ENCODE results near the gene MYO10.

The MYO10 gene

DNA sequence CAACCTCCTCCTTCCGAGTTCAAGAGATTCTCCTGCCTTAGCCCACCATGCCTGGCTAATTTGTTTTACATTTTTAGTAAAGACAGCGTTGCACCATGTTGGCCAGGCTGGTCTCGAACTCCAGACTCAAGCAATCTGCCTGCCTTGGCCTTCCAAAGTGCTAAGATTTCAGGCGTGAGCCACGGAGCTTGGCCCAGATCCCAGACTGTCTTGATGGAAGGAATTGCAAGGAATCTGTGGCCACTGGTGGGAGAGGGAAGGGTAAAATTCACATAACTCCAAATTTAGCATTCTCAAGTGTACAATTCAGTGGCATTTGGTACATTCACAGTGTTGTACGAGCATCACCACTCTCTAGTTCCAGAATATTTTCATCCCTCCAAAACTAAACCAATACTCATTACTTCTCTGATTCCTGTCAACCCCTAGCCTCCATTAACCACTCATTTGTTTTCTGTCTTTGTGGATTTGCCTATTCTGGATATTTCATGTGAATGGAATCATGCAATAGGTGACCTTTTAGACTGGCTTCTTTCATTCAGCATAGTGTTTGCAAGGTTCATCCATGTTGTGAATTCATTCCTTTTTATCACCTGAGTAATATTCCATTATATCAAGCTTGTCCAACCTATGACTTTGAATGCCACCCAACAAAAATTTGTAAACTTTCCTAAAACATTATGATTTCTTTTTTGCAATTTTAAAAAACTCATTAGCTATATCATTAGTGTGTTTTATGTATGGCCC lies 8.9 kb upstream of the MYO10 start:
- no peak for ATAC-seq
- no peak for TF ChIP-seq PPARA (CRISPR knock-in tag; IDR thresholded peaks at IDR 0.05; ENCODE audit: borderline replicate concordance)
- TF ChIP-seq SNAI2 (CRISPR knock-in tag; IDR thresholded peaks at IDR 0.05), result no peak
- TF ChIP-seq ZNF70 (CRISPR knock-in tag; IDR thresholded peaks at IDR 0.05), result no peak
- no peak for TF ChIP-seq TSHZ2 (CRISPR knock-in tag; IDR thresholded peaks at IDR 0.05)
- no peak for TF ChIP-seq ZC3H10 (CRISPR knock-in tag; IDR thresholded peaks at IDR 0.05)
- no peak for TF ChIP-seq BACH2 (CRISPR knock-in tag; IDR thresholded peaks at IDR 0.05; ENCODE audit: borderline replicate concordance)
- TF ChIP-seq POU6F1 (CRISPR knock-in tag; IDR thresholded peaks at IDR 0.05; ENCODE audit: borderline replicate concordance, low read depth), result no peak
- no peak for TF ChIP-seq CSDC2 (CRISPR knock-in tag; IDR thresholded peaks at IDR 0.05)
- no peak for TF ChIP-seq ISL1 (CRISPR knock-in tag; IDR thresholded peaks at IDR 0.05)
- no peak for TF ChIP-seq ZNF565 (CRISPR knock-in tag; conservative IDR thresholded peaks at IDR 0.05; ENCODE audit: low read depth)
- TF ChIP-seq ZNF8 (CRISPR knock-in tag; IDR thresholded peaks at IDR 0.05), result no peak
- TF ChIP-seq ZFP30 (CRISPR knock-in tag; IDR thresholded peaks at IDR 0.05), result no peak
- TF ChIP-seq OSR1 (CRISPR knock-in tag; IDR thresholded peaks at IDR 0.05), result no peak
- no peak for TF ChIP-seq CSRNP3 (CRISPR knock-in tag; IDR thresholded peaks at IDR 0.05)
- TF ChIP-seq ARNTL (CRISPR knock-in tag; IDR thresholded peaks at IDR 0.05; ENCODE audit: borderline replicate concordance, low read depth), result no peak
- TF ChIP-seq CREB5 (CRISPR knock-in tag; IDR thresholded peaks at IDR 0.05; ENCODE audit: low read depth), result no peak
- TF ChIP-seq TOX (CRISPR knock-in tag; IDR thresholded peaks at IDR 0.05; ENCODE audit: borderline replicate concordance), result no peak
- no peak for TF ChIP-seq ZFP3 (CRISPR knock-in tag; IDR thresholded peaks at IDR 0.05)

- no peak for ATAC-seq
- TF ChIP-seq POU6F1 (CRISPR knock-in tag; IDR thresholded peaks at IDR 0.05; ENCODE audit: borderline replicate concordance, low read depth), result no peak
- TF ChIP-seq CSRNP3 (CRISPR knock-in tag; IDR thresholded peaks at IDR 0.05), result no peak
- no peak for TF ChIP-seq CREB5 (CRISPR knock-in tag; IDR thresholded peaks at IDR 0.05; ENCODE audit: low read depth)
- TF ChIP-seq CSDC2 (CRISPR knock-in tag; IDR thresholded peaks at IDR 0.05), result no peak
- no peak for TF ChIP-seq ZC3H10 (CRISPR knock-in tag; IDR thresholded peaks at IDR 0.05)
- no peak for TF ChIP-seq TOX (CRISPR knock-in tag; IDR thresholded peaks at IDR 0.05; ENCODE audit: borderline replicate concordance)
- no peak for TF ChIP-seq ZNF565 (CRISPR knock-in tag; conservative IDR thresholded peaks at IDR 0.05; ENCODE audit: low read depth)
- no peak for TF ChIP-seq GLIS3 (CRISPR knock-in tag; IDR thresholded peaks at IDR 0.05)
- TF ChIP-seq OSR1 (CRISPR knock-in tag; IDR thresholded peaks at IDR 0.05), result no peak
- no peak for TF ChIP-seq SNAI2 (CRISPR knock-in tag; IDR thresholded peaks at IDR 0.05)
- TF ChIP-seq BACH2 (CRISPR knock-in tag; IDR thresholded peaks at IDR 0.05; ENCODE audit: borderline replicate concordance), result no peak
- no peak for TF ChIP-seq ESRRG (CRISPR knock-in tag; IDR thresholded peaks at IDR 0.05)
- no peak for TF ChIP-seq ZFP3 (CRISPR knock-in tag; IDR thresholded peaks at IDR 0.05)
- TF ChIP-seq PATZ1 (CRISPR knock-in tag; IDR thresholded peaks at IDR 0.05; ENCODE audit: borderline replicate concordance), result no peak
- TF ChIP-seq TCF4 (CRISPR knock-in tag; IDR thresholded peaks at IDR 0.05; ENCODE audit: borderline replicate concordance), result no peak
Measured at GRCh38 chr5:16943846-16944678, 8.0 kb upstream of the MYO10 start.
